Skeletal muscle tissue (tissue), 4 donors: ENCODE data around the gene RSBN1L. TPM values are rescaled to one million over a fixed set of nuclear protein-coding genes. Genes with fewer than 3 reads are reported as not detected.
"Not testable (repeated sequence)": the region's sequence is repeated elsewhere in the genome, so short reads cannot be mapped to it uniquely, and the experiment has no call there.

ENCODE experiments used
- H3K27ac ChIP-seq: one replicate; pipeline ENCODE4 v1.7.0; 2013; ENCODE audit warnings: mild to moderate bottlenecking, low read depth, low read length, inconsistent platforms
- H3K27me3 ChIP-seq, 3 donors: one replicate each; pipeline ENCODE4 v1.7.0; 2013; ENCODE audit warnings: low read length in 3 of 3; ENCODE audit not compliant: control insufficient read depth in 3 of 3, insufficient read depth in 3 of 3
- H3K36me3 ChIP-seq, 3 donors: one replicate each; pipeline ENCODE4 v1.7.0; 2013; ENCODE audit warnings: low read length in 3 of 3; ENCODE audit not compliant: control insufficient read depth in 3 of 3, insufficient read depth in 3 of 3
- H3K4me1 ChIP-seq, 3 donors: one replicate each; pipeline ENCODE4 v1.7.0; 2013; ENCODE audit warnings: low read length in 3 of 3, mild to moderate bottlenecking in 3 of 3; ENCODE audit not compliant: control insufficient read depth in 3 of 3, insufficient read depth in 3 of 3
- H3K4me3 ChIP-seq, 3 donors: one replicate each; pipeline ENCODE4 v1.7.0; 2013; ENCODE audit warnings: low read length in 3 of 3
- H3K9ac ChIP-seq, 3 donors: one replicate each; pipeline ENCODE4 v1.7.0; 2013; ENCODE audit warnings: low read length in 3 of 3, mild to moderate bottlenecking in 3 of 3, moderate library complexity in 2 of 3, low read depth in 1 of 3
- H3K9me3 ChIP-seq, 3 donors: one replicate each; pipeline ENCODE4 v1.7.0; 2013; ENCODE audit warnings: low read length in 3 of 3; ENCODE audit not compliant: control insufficient read depth in 3 of 3
- total RNA-seq: library from RNA; depleted of rRNA; stranded (reverse); fragments of >200 nt; gene quantifications from one replicate; pipeline ENCODE4 v1.2.3, GENCODE V29; 2014
- donor health status: Osteomylitis.

The RSBN1L gene
- total RNA-seq, result 24.0 TPM

DNA sequence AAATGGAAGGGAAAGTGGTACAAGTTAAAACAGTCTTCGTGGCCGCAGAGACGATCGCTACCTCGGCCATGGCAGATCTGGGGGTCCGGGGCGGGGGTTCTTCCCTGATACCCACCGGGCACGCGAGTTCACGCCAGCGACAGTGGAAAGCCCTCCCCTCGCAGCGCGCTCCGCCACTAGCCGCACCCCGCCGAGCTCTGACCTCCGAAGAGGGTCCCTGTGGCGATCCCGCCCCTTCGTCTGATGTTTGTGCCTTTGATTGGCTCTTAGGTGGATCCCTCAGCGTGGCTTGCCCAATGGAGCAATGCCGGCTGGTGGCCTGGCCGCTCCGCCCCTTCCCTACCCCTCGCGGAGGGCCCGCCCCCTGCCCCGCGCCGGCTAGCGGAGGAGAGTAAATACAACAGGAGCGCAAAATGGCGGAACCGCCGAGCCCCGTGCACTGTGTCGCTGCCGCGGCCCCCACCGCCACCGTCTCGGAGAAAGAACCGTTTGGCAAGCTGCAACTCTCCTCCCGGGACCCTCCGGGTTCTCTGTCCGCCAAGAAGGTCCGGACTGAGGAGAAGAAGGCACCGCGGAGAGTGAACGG lies at the start of gene RSBN1L:
RSBN1L (plus strand) TSS at position 403 of the 586 bp plus-strand sequence; CDS start at position 414, 11 bp downstream.
- H3K4me1 ChIP-seq, result peaks cover 8 to 27% (median 19%) of the 10 kb centered on the region in 3 donors
- no peaks in the 10 kb centered on the region for H3K9me3 ChIP-seq
- peak within 1 kb of the TSS; percentile 97 to 99 (median 98) for H3K4me3 ChIP-seq
- no peaks in the 10 kb centered on the region for H3K27me3 ChIP-seq
- peak within 1 kb of the TSS; percentile 93 to 99 (median 95) for H3K9ac ChIP-seq
- H3K27ac ChIP-seq, result peak within 1 kb of the TSS; percentile 95
- peaks cover 0 to 4% (median 0%) of the 10 kb centered on the region in 3 donors for H3K36me3 ChIP-seq

DNA sequence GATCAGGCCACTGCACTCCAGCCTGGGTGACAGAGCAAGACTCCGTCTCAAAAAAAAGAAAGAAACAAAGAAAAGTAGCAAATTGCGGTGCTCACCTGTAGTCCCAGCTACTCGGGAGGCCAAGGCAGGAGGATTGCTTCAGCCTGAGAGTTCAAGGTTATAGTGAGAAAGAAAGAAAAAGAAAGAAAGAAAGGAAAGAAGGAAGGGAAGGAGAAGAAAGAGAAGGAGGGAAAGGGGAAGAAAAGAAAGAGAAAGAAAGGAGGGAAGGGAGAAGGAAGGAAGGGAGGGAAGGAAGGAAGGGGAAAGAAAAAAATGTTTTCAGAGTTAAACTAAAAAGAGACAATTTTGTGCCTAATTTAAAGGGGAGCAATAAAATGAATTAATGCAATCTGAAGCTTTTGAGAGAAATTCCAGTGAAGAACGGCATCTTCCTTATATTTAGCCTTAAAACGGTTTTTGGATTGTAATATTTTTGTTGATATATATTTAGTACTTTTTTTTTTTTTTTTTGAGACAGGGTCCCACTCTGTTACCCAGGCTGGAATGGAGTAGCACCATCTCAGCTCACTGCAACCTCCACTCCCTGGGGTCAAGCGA lies 47.4 kb upstream of the RSBN1L start:
- H3K27ac ChIP-seq, result no peak overlapping the region
- H3K36me3 ChIP-seq, result peaks cover 0 to 3% (median 0%) of the 10 kb centered on the region in 3 donors
- no peaks in the 10 kb centered on the region for H3K4me1 ChIP-seq
- no peaks in the 10 kb centered on the region for H3K27me3 ChIP-seq
- no peak overlapping the region for H3K4me3 ChIP-seq
- H3K9me3 ChIP-seq, result no peaks in the 10 kb centered on the region
- H3K9ac ChIP-seq, result no peak overlapping the region

DNA sequence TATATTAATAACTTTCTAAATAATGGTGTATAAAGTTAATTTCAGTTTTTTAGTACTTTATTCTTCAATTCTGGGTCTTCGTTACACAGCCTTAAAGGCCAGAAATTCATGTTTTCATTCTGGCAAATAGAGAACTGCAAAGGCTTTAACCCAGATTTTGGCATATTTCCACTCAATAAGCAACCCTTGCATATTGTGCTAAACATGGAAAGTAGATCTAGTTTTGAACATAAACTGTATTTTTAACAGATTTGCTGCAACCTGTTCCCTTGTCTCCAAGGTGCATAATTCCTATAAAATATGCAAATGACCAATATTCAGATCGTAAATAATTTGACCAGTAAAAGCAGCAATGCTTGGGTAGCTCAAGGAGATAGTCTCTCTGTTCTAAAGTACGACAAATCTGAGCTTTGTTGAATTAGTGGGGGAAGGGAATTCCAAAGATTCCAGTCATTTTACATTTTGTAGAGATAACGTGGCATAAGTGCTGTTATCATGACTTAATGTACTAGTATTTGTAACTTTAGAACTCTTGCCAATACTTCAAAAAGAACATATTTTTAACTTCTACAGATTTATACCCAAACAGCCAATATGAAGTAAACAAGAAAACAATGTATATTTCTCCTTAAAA lies 46.4 kb upstream of the RSBN1L start:
- Histone ChIP-seq H3K4me3 (no peak overlapping the region), H3K9ac (no peak overlapping the region), H3K36me3 (peaks cover 0 to 1% (median 0%) of the 10 kb centered on the region in 3 donors), H3K4me1 (no peaks in the 10 kb centered on the region), H3K27me3 (no peaks in the 10 kb centered on the region), H3K9me3 (no peaks in the 10 kb centered on the region), H3K27ac (no peak overlapping the region)

DNA sequence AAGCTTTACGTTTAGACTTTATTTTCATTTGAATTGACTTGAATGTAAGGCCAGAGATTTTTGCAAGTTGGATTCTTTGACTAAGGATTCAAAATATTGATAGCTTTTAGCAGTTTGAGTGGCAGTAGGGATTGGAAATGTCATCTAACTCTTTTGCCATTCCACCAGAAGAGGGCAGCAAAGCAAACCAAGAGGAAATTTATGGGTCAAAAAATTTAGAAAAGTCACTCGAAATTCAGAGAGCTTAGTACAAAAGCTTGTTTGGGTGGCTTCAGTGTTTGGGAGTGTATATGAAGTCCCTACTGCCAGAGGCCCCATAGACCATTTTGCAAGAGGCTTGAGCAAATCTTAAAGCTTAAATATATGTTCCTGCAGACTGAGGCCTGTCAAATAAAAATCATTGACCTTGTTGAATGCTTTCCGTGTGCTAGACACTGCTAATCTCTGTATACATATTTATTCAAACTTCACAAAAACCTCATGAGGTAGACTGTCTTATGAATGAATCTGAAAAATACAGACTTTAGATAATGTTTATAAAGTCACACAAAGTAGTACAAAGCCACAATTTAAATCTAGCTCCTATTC lies 44.6 kb upstream of the RSBN1L start:
- H3K9me3 ChIP-seq, result no peaks in the 10 kb centered on the region
- no peak overlapping the region for H3K4me3 ChIP-seq
- no peak overlapping the region for H3K9ac ChIP-seq
- peaks cover 0 to 4% (median 2%) of the 10 kb centered on the region in 3 donors for H3K36me3 ChIP-seq
- H3K4me1 ChIP-seq, result no peaks in the 10 kb centered on the region
- H3K27ac ChIP-seq, result no peak overlapping the region
- H3K27me3 ChIP-seq, result no peaks in the 10 kb centered on the region

DNA sequence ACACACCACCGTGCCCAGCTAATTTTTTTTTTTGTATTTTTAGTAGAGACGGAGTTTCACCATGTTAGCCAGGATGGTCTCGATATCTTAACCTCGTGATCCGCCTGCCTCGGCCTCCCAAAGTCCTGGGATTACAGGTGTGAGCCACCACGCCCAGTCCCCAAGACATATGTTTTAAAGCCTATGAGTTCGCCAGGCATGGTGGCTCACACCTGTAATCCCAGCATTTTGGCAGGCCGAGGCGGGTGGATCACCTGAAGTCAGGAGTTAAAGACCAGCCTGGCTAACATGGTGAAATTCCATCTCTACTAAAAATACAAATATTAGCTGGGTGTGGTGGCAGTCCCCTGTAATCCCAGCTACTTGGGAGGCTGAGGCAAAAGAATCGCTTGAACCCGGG lies 43.4 kb upstream of the RSBN1L start:
- H3K4me3 ChIP-seq, H3K4me1 ChIP-seq, H3K36me3 ChIP-seq: not testable (repeated sequence)

DNA sequence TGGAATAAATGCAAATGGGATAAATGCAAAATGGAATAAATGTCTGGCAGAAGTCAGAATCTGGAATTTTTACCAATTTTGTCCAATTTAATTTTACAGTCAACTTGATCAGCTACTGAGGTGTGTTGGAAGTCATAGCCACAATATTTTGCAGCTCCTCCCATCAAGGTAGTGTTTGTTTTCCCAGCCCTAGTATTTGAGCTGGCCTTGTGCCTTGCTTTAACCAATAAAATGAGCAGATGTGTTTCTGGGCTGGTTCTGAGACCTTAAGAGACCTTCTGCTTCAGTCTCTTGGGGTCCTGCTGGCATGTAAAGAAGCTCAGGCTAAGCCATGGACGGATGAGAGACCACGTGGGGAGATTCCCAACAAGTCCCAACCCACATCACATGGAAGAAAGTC lies 42.7 kb upstream of the RSBN1L start:
- H3K9me3 ChIP-seq, result no peaks in the 10 kb centered on the region
- peaks cover 0 to 4% (median 2%) of the 10 kb centered on the region in 3 donors for H3K36me3 ChIP-seq

More for the DNA sequence above, 43.4 kb upstream of the RSBN1L start:
- not testable (repeated sequence) for H3K9me3 ChIP-seq, H3K9ac ChIP-seq, H3K27ac ChIP-seq, H3K27me3 ChIP-seq

DNA sequence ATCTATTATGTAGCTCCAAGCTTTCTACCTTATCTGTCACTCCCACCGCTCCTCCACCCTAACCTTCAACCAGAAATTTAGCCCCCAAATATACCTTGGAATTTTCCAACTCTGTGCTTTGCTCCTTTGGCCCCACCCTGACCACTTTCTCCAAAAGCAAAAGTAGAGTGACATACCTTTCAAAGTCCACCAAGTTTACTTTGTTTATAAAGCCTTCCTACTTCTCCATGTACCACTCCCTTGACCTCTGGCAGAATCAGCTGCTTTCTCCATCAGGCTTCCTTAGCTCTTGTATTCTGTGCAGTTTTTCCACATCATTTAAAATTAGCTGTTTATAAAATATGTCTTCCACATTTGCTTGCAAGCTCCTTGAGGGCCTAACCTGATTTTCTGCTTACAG lies 40.9 kb upstream of the RSBN1L start:
- Histone ChIP-seq H3K27ac (no peak overlapping the region), H3K9ac (no peak overlapping the region), H3K9me3 (no peaks in the 10 kb centered on the region), H3K4me1 (no peaks in the 10 kb centered on the region), H3K36me3 (peaks cover 0 to 4% (median 2%) of the 10 kb centered on the region in 3 donors), H3K27me3 (no peaks in the 10 kb centered on the region), H3K4me3 (no peak overlapping the region)

More for the DNA sequence above, 42.7 kb upstream of the RSBN1L start:
- Histone ChIP-seq H3K27ac (no peak overlapping the region), H3K27me3 (no peaks in the 10 kb centered on the region), H3K4me1 (no peaks in the 10 kb centered on the region), H3K9ac (no peak overlapping the region), H3K4me3 (no peak overlapping the region)

DNA sequence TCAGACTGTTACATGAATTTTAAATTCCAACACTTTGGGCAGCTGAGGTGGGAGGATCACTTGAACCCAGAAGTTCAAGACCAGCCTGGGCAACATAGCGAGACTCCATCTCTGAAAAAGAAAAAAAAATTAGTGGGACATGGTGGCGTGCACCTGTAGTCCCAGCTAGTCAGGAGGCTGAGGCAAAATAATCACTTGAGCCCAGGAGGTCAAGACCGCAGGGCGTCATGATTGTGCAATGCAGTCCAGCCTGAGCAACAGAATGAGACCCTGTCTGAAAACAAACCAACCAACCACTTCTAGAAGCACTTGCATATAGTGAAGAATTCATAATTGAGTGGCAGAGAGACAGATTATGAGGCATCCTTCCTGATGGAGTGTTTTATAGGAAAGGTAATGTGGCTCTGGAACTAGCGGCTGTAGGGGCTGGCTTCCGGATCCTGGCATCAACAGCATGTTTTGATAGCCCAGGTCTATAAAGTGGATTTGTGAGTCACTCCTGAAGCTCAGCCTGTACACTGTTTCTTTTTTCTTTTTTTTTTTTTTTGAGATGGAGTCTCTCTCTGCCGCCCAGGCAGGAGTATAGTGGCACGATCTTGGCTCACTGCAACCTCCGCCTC lies 40.3 kb upstream of the RSBN1L start:
- no peak overlapping the region for H3K9ac ChIP-seq
- H3K36me3 ChIP-seq, result peaks cover 0 to 4% (median 2%) of the 10 kb centered on the region in 3 donors
- H3K27me3 ChIP-seq, result no peaks in the 10 kb centered on the region
- no peak overlapping the region for H3K27ac ChIP-seq
- H3K4me3 ChIP-seq, result no peak overlapping the region
- H3K4me1 ChIP-seq, result no peaks in the 10 kb centered on the region
- H3K9me3 ChIP-seq, result no peaks in the 10 kb centered on the region

DNA sequence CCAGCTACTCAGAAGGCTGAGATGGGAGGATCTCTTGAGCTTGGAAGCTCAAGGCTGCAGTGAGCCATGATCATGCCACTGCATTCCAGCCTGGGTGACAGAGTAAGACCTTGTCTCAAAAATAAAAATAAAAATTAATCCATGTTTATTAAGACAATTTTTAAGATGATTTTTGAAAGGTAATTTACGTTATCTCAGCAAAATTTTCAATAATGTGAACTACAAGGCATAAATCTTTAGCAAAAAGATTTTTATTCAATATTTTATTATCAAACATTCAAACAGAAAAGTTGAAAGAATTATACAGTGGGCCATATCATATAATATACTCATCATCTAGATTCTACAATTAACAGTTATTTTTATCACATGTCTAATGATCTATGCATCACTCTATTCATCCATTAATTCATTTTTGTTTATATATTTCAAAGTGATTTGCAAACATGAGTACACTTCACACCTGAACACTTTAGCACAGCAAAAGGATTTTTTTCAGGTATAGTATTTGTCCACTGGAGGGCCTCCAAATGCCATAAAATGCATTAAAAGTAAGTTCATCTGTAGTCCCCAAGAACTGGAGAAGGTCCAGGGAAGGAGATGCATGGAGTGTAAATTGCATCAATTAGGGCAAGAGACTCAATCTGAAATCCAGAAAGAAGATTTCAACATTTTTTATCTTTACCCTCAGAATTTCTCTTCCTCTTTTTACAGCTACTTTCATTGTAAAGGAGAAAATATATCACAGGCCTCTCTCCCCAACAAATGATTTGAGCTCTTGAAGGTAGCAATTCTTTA lies 38.6 kb upstream of the RSBN1L start:
- Histone ChIP-seq H3K36me3 (peaks cover 0 to 4% (median 2%) of the 10 kb centered on the region in 3 donors), H3K27me3 (no peaks in the 10 kb centered on the region)

More for the DNA sequence above, 38.6 kb upstream of the RSBN1L start:
- Histone ChIP-seq H3K4me3 (no peak overlapping the region), H3K27ac (no peak overlapping the region), H3K9me3 (no peaks in the 10 kb centered on the region), H3K9ac (no peak overlapping the region), H3K4me1 (no peaks in the 10 kb centered on the region)
